Measurements from ENCODE around the gene TEDDM1.

DNA sequence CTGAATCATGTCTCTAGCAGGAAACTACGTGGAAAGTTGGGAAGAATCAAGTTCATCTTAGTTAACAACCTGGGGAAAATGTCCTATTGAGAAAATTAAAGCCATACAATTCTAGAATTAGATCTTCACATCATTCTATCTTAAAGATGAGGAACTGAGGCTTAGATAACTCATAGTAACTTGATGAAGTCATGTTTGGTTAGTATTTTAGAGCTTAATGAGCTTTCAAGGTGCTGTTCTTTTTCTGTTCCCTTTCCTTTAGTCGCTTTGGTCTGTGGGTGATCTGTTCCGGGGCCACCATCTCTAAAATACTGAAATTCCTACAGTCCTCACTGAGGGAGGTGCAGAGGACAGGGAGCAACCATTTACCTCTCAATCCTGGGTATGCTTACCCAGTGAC lies 4.6 kb downstream of the TEDDM1 start:
- TF ChIP-seq EZH2 (IDR thresholded peaks at IDR 0.05; ENCODE audit: borderline replicate concordance, low read depth, low read length, severe bottlenecking) = no peak
- TF ChIP-seq, protein P1, sequence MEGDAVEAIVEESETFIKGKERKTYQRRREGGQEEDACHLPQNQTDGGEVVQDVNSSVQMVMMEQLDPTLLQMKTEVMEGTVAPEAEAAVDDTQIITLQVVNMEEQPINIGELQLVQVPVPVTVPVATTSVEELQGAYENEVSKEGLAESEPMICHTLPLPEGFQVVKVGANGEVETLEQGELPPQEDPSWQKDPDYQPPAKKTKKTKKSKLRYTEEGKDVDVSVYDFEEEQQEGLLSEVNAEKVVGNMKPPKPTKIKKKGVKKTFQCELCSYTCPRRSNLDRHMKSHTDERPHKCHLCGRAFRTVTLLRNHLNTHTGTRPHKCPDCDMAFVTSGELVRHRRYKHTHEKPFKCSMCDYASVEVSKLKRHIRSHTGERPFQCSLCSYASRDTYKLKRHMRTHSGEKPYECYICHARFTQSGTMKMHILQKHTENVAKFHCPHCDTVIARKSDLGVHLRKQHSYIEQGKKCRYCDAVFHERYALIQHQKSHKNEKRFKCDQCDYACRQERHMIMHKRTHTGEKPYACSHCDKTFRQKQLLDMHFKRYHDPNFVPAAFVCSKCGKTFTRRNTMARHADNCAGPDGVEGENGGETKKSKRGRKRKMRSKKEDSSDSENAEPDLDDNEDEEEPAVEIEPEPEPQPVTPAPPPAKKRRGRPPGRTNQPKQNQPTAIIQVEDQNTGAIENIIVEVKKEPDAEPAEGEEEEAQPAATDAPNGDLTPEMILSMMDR (IDR thresholded peaks at IDR 0.05; ENCODE audit: borderline replicate concordance, extremely low read depth, low read length, poor library complexity, severe bottlenecking) = no peak
